ENCODE results near the gene JADE2.
A peak's percentile ranks its signal among the peaks of the same experiment; 100 is the strongest.
"Not testable (repeated sequence)": the region's sequence is repeated elsewhere in the genome, so short reads cannot be mapped to it uniquely, and the experiment has no call there.

The JADE2 gene

GRCh38 chr5:134555890-134556311 lies 30.4 kb downstream of the JADE2 start:
- Mint-ChIP-seq H3K4me1 (peaks cover 8% of the 10 kb centered on the region), H3K27ac (peak overlapping the region in 1 of 3 experiments; percentile 29), H3K9me3 (no peaks in the 10 kb centered on the region), H3K36me3 (ENCODE audit: low read depth) (peaks cover 11% of the 10 kb centered on the region), H3K4me3 (no peak overlapping the region), H3K27me3 (ENCODE audit: low read depth) (peaks cover 5% of the 10 kb centered on the region)
- TF ChIP-seq CTCF (IDR thresholded peaks at IDR 0.05; ENCODE audit: unreplicated experiment in 3 of 3), result no peak

- Mint-ChIP-seq H3K36me3 (ENCODE audit: low read depth) (peaks cover 11% of the 10 kb centered on the region), H3K27ac (peak overlapping the region in 1 of 3 experiments; percentile 19)
- not testable (repeated sequence) for H3K4me1 Mint-ChIP-seq; H3K9me3 Mint-ChIP-seq; H3K4me3 Mint-ChIP-seq; H3K27me3 Mint-ChIP-seq (ENCODE audit: low read depth)
Measured at GRCh38 chr5:134556588-134556987, 31.1 kb downstream of the JADE2 start.

GRCh38 chr5:134556994-134557393 lies 31.5 kb downstream of the JADE2 start:
- Mint-ChIP-seq H3K36me3 (ENCODE audit: low read depth) (peaks cover 12% of the 10 kb centered on the region), H3K9me3 (no peaks in the 10 kb centered on the region), H3K27me3 (ENCODE audit: low read depth) (peaks cover 5% of the 10 kb centered on the region)

GRCh38 chr5:134559672-134560071 lies 34.2 kb downstream of the JADE2 start:
- H3K27me3 Mint-ChIP-seq (ENCODE audit: low read depth), result peaks cover 14% of the 10 kb centered on the region
- H3K27ac Mint-ChIP-seq, result no peak overlapping the region
- peaks cover under 1% of the 10 kb centered on the region for H3K4me1 Mint-ChIP-seq
- H3K4me3 Mint-ChIP-seq, result no peak overlapping the region
- no peak for TF ChIP-seq CTCF (IDR thresholded peaks at IDR 0.05; ENCODE audit: unreplicated experiment in 3 of 3)
- H3K36me3 Mint-ChIP-seq (ENCODE audit: low read depth), result peaks cover 19% of the 10 kb centered on the region
- H3K9me3 Mint-ChIP-seq, result no peaks in the 10 kb centered on the region

More at GRCh38 chr5:134556994-134557393, 31.5 kb downstream of the JADE2 start:
- no peak for TF ChIP-seq CTCF (IDR thresholded peaks at IDR 0.05; ENCODE audit: unreplicated experiment in 3 of 3)
- Mint-ChIP-seq H3K4me3 (no peak overlapping the region), H3K4me1 (peaks cover 8% of the 10 kb centered on the region), H3K27ac (peak overlapping the region in 1 of 3 experiments; percentile 19)

- Mint-ChIP-seq H3K36me3 (ENCODE audit: low read depth) (peaks cover 15% of the 10 kb centered on the region), H3K4me3 (no peak overlapping the region), H3K27me3 (ENCODE audit: low read depth) (peaks cover 14% of the 10 kb centered on the region), H3K9me3 (no peaks in the 10 kb centered on the region), H3K4me1 (no peaks in the 10 kb centered on the region), H3K27ac (no peak overlapping the region)
- TF ChIP-seq CTCF (IDR thresholded peaks at IDR 0.05; ENCODE audit: unreplicated experiment in 3 of 3), result no peak
Measured at GRCh38 chr5:134560698-134561097, 35.2 kb downstream of the JADE2 start.

- Mint-ChIP-seq H3K4me3 (no peak overlapping the region), H3K9me3 (no peaks in the 10 kb centered on the region), H3K4me1 (no peaks in the 10 kb centered on the region), H3K27me3 (ENCODE audit: low read depth) (peaks cover 10% of the 10 kb centered on the region), H3K36me3 (ENCODE audit: low read depth) (peaks cover 12% of the 10 kb centered on the region), H3K27ac (no peak overlapping the region)
- TF ChIP-seq CTCF (IDR thresholded peaks at IDR 0.05; ENCODE audit: unreplicated experiment in 3 of 3), result peak in 2 of 3 experiments; percentile 24 to 42
Measured at GRCh38 chr5:134561871-134562296, 36.4 kb downstream of the JADE2 start.
